ENCODE measurements around the gene NDUFA11. TPM values are rescaled to one million over a fixed set of nuclear protein-coding genes. Genes with fewer than 3 reads are reported as not detected.
"Not testable (repeated sequence)": the region's sequence is repeated elsewhere in the genome, so short reads cannot be mapped to it uniquely, and the experiment has no call there.

NDUFA11 gene
- total RNA-seq, 2 experiments from 2014 or later: 280 to 293 TPM

DNA sequence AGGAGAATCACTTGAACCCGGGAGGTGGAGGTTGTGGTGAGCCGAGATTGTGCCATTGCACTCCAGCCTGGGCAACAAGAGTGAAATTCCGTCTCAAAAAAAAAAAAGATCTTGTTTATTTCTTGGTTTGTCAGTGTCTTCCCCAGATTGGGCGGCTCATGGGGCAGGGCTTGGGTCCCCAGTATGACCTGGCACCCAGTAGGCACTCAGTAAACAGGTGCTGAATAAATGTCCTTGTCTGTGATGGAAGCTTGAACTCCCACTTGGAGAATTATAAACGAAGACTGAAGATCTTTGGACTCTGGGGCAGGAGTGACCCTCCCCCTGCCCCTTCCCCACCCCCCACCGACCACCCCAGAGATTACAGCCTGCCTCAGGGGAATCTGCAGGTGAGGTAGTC, 23.4 kb downstream of the NDUFA11 start:
- CTCF ChIA-PET (ENCODE audit: unreplicated experiment): no interaction called here
- no peak for DNase-seq (ENCODE audit: low spot score)
- Histone ChIP-seq H3K4me2 (ENCODE audit: low read length) (no peak overlapping the region), H3K4me3 (ENCODE audit: low read depth, low read length, poor library complexity, severe bottlenecking) (no peak overlapping the region), H3K79me2 (ENCODE audit: insufficient read depth, low read depth, low read length) (no peaks in the 10 kb centered on the region), H3K4me1 (ENCODE audit: insufficient read depth, low read length, poor library complexity, severe bottlenecking) (peaks cover 8% of the 10 kb centered on the region), H4K20me1 (ENCODE audit: insufficient read depth, low read length) (no peaks in the 10 kb centered on the region), H3K9me2 (ENCODE audit: insufficient read depth, low read length) (no peaks in the 10 kb centered on the region), H3K27ac (ENCODE audit: low read depth, low read length, poor library complexity, severe bottlenecking) (no peak overlapping the region), H3K36me3 (ENCODE audit: insufficient read depth, low read length) (no peaks in the 10 kb centered on the region), H3K9me3 (ENCODE audit: low read length) (no peaks in the 10 kb centered on the region), H2AFZ (ENCODE audit: low read length) (no peak overlapping the region)
- no TSS peak for BruUV-seq (replicated peaks)
- POLR2A ChIA-PET: no interaction called here
- no peak for TF ChIP-seq EZH2phosphoT487 (IDR thresholded peaks at IDR 0.05; ENCODE audit: borderline replicate concordance, low read depth, low read length)
- TF ChIP-seq, protein P1, sequence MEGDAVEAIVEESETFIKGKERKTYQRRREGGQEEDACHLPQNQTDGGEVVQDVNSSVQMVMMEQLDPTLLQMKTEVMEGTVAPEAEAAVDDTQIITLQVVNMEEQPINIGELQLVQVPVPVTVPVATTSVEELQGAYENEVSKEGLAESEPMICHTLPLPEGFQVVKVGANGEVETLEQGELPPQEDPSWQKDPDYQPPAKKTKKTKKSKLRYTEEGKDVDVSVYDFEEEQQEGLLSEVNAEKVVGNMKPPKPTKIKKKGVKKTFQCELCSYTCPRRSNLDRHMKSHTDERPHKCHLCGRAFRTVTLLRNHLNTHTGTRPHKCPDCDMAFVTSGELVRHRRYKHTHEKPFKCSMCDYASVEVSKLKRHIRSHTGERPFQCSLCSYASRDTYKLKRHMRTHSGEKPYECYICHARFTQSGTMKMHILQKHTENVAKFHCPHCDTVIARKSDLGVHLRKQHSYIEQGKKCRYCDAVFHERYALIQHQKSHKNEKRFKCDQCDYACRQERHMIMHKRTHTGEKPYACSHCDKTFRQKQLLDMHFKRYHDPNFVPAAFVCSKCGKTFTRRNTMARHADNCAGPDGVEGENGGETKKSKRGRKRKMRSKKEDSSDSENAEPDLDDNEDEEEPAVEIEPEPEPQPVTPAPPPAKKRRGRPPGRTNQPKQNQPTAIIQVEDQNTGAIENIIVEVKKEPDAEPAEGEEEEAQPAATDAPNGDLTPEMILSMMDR (conservative IDR thresholded peaks at IDR 0.05; ENCODE audit: low read length): no peak
- intact Hi-C loops (cut with micrococcal nuclease; ENCODE audit: unreplicated experiment): no loop called here

DNA sequence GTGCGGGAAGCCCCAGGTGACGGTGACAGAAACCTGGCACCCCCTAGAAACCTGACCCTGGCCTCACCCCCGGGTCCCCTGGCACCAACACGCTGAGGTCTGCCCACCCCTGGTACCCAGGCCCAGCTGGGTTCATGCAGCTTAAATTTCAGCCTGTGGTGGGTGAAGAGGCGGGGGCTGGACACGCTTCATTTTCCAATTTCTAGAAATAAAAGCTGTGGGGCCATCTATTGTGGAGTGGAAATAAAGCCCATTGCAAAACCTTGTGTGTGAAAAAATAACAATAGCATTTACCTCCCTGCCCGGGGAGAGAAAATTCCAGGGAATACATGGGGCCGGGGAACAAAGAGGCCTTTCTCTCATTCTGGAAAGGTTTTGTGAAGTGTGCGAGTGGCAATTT, 25.7 kb downstream of the NDUFA11 start:
- BruUV-seq (replicated peaks): no TSS peak
- Histone ChIP-seq H3K27ac (ENCODE audit: low read depth, low read length, poor library complexity, severe bottlenecking) (no peak overlapping the region), H3K9me3 (ENCODE audit: low read length) (no peaks in the 10 kb centered on the region), H3K4me3 (ENCODE audit: low read depth, low read length, poor library complexity, severe bottlenecking) (no peak overlapping the region), H3K9me2 (ENCODE audit: insufficient read depth, low read length) (no peaks in the 10 kb centered on the region), H3K4me2 (ENCODE audit: low read length) (no peak overlapping the region), H2AFZ (ENCODE audit: low read length) (no peak overlapping the region), H3K4me1 (ENCODE audit: insufficient read depth, low read length, poor library complexity, severe bottlenecking) (peaks cover 8% of the 10 kb centered on the region), H3K79me2 (ENCODE audit: insufficient read depth, low read depth, low read length) (no peaks in the 10 kb centered on the region), H4K20me1 (ENCODE audit: insufficient read depth, low read length) (no peaks in the 10 kb centered on the region), H3K36me3 (ENCODE audit: insufficient read depth, low read length) (no peaks in the 10 kb centered on the region)
- TF ChIP-seq, protein P1 (conservative IDR thresholded peaks at IDR 0.05; ENCODE audit: low read length): no peak
- TF ChIP-seq EZH2phosphoT487 (IDR thresholded peaks at IDR 0.05; ENCODE audit: borderline replicate concordance, low read depth, low read length): no peak
- DNase-seq (ENCODE audit: low spot score): no peak
- CTCF ChIA-PET (ENCODE audit: unreplicated experiment): no interaction called here
- intact Hi-C loops (cut with micrococcal nuclease; ENCODE audit: unreplicated experiment): no loop called here
- POLR2A ChIA-PET: interaction anchor here (0.6 kb wide), 1 partner anchor 22 kb away, joined by 3 read pairs; no protein-coding TSS in a partner anchor

DNA sequence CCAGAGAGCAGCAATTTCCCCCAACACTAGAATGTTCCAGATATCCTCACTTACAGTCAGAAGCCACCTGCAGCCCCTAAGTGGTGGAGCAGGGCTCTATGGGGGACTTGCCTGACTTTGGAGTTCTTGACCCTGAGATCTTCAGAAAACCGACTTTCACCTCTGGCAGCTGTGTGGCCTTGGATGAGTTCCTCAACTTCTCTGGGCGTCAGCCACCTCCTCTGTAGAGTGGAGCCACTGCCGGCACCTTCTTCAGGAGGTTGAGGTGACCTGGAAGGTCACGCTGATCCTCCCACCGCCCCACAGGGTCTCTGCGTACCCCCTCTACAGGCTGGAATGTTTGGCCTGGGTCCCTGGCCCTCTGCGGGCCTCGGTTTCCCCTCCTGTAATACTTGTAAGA, 26.2 kb downstream of the NDUFA11 start:
- no peak overlapping the region for H2AFZ ChIP-seq (ENCODE audit: low read length)
- no peaks in the 10 kb centered on the region for H3K9me2 ChIP-seq (ENCODE audit: insufficient read depth, low read length)
- intact Hi-C loops (cut with micrococcal nuclease; ENCODE audit: unreplicated experiment): no loop called here
- no peak for DNase-seq (ENCODE audit: low spot score)
- H3K4me3 ChIP-seq (ENCODE audit: low read depth, low read length, poor library complexity, severe bottlenecking): no peak overlapping the region
- H3K4me2 ChIP-seq (ENCODE audit: low read length): no peak overlapping the region
- ChIA-PET POLR2A (no interaction called here), CTCF (ENCODE audit: unreplicated experiment) (no interaction called here)
- H3K79me2 ChIP-seq (ENCODE audit: insufficient read depth, low read depth, low read length): no peaks in the 10 kb centered on the region
- H3K4me1 ChIP-seq (ENCODE audit: insufficient read depth, low read length, poor library complexity, severe bottlenecking): peaks cover 8% of the 10 kb centered on the region
- H3K27ac ChIP-seq (ENCODE audit: low read depth, low read length, poor library complexity, severe bottlenecking): no peak overlapping the region
- no peaks in the 10 kb centered on the region for H4K20me1 ChIP-seq (ENCODE audit: insufficient read depth, low read length)
- H3K9me3 ChIP-seq (ENCODE audit: low read length): no peaks in the 10 kb centered on the region
- no peaks in the 10 kb centered on the region for H3K36me3 ChIP-seq (ENCODE audit: insufficient read depth, low read length)
- TF ChIP-seq, protein P1 (conservative IDR thresholded peaks at IDR 0.05; ENCODE audit: low read length): no peak
- TF ChIP-seq EZH2phosphoT487 (IDR thresholded peaks at IDR 0.05; ENCODE audit: borderline replicate concordance, low read depth, low read length): no peak
- no TSS peak for BruUV-seq (replicated peaks)

DNA sequence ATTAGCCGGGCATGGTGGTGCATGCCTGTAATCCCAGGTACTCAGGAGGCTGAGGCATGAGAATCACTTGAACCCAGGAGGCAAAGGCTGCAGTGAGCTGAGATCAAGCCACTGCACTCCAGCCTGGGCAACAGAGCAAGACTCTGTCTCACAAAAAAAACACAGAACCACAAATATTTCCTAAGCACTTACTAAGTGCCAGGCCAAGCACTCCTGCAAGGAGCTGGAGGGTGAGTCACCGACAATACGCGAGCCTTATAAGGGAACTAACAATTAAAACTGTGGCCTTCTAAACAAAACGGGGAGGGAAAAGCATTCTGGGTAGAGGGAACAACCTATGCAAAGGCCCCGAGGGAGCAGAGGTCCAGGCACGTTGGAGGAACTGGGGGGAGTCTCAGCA, 29.1 kb downstream of the NDUFA11 start:
- H3K4me2 ChIP-seq (ENCODE audit: low read length); H3K27ac ChIP-seq (ENCODE audit: low read depth, low read length, poor library complexity, severe bottlenecking); H2AFZ ChIP-seq (ENCODE audit: low read length); H3K36me3 ChIP-seq (ENCODE audit: insufficient read depth, low read length); DNase-seq (ENCODE audit: low spot score); BruUV-seq (replicated peaks); H3K4me3 ChIP-seq (ENCODE audit: low read depth, low read length, poor library complexity, severe bottlenecking); H4K20me1 ChIP-seq (ENCODE audit: insufficient read depth, low read length); H3K79me2 ChIP-seq (ENCODE audit: insufficient read depth, low read depth, low read length); H3K9me3 ChIP-seq (ENCODE audit: low read length); CTCF ChIA-PET (ENCODE audit: unreplicated experiment); intact Hi-C loops (cut with micrococcal nuclease; ENCODE audit: unreplicated experiment); H3K9me2 ChIP-seq (ENCODE audit: insufficient read depth, low read length); H3K4me1 ChIP-seq (ENCODE audit: insufficient read depth, low read length, poor library complexity, severe bottlenecking): not testable (repeated sequence)
- POLR2A ChIA-PET: interaction anchor here (0.6 kb wide), 1 partner anchor 35 kb away, joined by 4 read pairs; no protein-coding TSS in a partner anchor

Data from OCI-LY7 (cell line).